Esophagus squamous epithelium (tissue), 4 donors: ENCODE data around the gene MXD1.

Source experiments
- CTCF ChIP-seq, 6 experiments: fragments of 450-650 bp in 4 of 6; fragments of 200-600 bp in 2 of 6; sonication (generic) in 2 of 6; IDR thresholded peaks; one replicate each; pipeline ENCODE4 v1.5.1; 2016 to 2019; ENCODE audit warnings: antibody characterized with exemption in 6 of 6, mild to moderate bottlenecking in 4 of 6, moderate library complexity in 4 of 6
- POLR2A ChIP-seq, 4 donors: fragments of 450-650 bp; IDR thresholded peaks; one replicate each; pipeline ENCODE4 v1.6.1; 2017; ENCODE audit warnings: antibody characterized with exemption in 4 of 4, mild to moderate bottlenecking in 4 of 4, moderate library complexity in 3 of 4

- TF ChIP-seq CTCF (IDR thresholded peaks at IDR 0.05) (no peak), POLR2A (IDR thresholded peaks at IDR 0.05) (no peak)
Measured at GRCh38 chr2:69964353-69964841, 49.5 kb downstream of the MXD1 start.
